DMS53 treated with DMSO at 0.1 percent for 48 hours (cell line): ENCODE data around the gene CSPG4.
"Not testable (repeated sequence)": the region's sequence is repeated elsewhere in the genome, so short reads cannot be mapped to it uniquely, and the experiment has no call there.

Experiments used
- DNase-seq: peaks from one replicate; lab custom pipeline; 2025; ENCODE audit not compliant: unreplicated experiment; lab: John Stamatoyannopoulos, UW

The CSPG4 gene

GRCh38 chr15:75725006-75725718 is 12.5 kb upstream of the CSPG4 start:
- no peak for DNase-seq

DNA sequence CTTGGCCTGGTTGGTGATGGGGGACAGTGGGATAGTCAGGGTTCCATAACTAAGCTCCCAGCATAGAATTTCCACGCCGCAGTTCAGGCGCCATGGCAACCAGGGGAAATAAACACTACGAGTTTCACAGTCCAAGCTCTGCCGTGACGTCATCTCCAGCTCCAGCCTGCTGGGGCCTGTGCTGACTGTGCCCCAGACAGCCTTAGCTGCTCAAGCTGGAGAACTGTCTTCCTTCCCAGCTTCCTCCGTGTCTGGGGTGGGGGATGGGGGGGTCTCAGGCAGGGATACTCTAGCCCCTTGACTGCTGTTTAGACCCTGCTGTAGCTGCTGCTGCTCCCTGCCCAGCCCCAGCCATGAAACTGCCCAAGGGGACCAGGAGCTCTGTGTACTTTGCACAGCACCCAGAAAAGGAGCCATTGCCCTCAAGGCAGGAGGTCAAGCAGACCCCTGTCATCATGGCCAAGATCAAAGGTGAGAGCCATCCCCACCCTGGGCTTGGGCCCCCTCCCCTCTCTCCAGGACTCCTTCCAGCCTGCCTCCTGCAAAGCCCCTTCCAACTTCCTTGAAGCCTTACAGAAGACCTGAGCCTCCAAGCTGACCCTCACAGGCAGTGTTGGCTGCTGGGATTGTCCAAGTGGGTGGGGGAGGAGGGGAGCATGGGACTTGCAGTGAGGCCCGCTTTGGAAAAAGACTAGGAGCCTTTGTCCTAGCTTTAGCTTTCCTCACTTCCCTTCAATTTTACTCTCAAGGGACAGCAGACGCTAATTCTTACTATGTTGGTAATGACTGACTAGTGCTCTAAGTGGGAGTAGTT is 11.4 kb upstream of the CSPG4 start:
- peak; percentile 66 for DNase-seq

- no peak for DNase-seq
Measured at GRCh38 chr15:75723171-75723846, 10.7 kb upstream of the CSPG4 start.

DNA sequence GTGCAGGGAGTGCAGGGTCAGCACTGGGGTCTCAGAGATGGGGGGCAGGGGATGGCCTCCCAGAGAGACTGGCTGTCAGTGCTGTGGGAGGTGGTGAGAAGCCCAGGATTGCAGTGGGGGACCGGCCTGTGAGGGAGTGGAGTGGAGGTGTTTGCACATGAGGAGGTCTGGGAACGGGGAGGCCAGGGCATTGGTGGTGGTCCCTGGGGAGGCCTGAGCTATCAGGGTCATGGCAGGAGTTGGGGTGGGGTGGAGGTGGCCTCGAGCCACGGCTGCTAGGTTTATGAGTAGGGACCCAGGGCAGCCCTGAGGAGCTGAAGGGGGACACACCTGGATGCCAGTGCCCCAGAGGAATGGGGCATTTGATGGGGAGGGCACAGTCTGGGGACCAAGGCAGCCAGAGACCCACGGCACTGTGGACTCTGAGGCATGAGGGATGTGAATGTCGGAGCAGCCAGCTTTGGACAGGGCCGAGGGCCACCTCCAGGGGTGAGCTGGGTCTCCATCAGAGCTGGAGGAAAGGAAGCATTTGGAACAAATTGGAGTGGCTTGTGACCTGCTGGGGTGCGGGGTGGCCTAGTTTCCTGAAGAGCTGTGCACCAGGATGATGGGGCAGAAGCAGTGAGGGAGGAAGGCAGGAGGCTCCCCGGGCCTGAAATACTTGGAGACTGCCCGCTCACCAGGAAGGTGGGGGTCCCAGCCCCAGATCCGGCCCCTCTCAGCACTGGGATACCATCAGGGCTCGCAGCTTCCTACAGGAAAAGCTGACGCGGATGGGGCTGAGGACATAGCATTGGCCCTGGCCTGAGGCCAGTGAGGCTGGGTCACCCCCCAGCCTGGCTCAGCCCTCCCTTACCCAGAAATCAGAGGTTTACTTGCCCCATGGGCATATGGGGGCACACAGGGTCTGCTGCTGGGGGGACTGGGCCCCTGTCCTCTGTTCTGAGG is 9.5 kb upstream of the CSPG4 start:
- DNase-seq, result no peak

DNA sequence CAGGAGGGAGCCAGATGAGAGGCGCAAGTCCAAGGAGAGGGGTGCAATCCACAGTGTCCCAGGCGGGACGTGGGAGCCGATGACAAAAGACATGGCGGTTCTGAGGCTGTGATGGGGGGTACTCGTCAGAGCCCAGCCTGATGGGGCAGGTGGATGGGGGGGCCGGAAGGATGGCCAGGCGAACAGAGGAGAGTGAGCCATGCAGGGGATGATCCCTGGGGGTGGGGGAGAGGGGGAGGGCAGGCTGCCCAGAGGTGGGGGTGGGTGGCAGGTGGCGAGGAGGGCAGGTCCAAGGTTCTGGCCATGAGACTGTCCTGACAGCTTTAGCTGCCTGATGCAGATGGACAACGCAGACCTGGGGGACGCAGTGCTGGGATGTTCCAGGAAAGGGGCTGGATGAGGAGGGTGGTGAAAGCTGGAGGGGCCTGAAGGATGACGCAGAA is 8.9 kb upstream of the CSPG4 start:
- no peak for DNase-seq

- peak; percentile 72 for DNase-seq
Measured at GRCh38 chr15:75720787-75721479, 8.3 kb upstream of the CSPG4 start.

GRCh38 chr15:75720297-75720696 is 7.6 kb upstream of the CSPG4 start:
- no peak for DNase-seq

DNA sequence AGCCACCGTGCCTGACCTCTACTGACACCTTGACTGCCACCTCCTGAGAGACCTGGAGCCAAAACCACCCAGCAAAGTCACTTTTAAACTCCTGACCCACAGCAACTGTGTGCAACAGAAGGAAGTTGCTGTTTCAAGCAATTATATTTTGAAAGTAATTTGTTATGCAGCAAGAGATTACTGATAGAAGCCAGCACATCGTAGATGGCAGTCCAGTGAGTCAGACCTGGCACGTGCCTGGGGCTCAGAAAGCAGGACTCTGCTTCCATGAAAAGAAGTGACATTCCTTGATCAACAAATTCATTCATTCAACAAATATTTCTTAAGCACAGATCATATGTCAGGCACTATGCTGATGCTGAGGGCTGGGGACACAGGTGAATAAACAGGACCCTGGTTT is 5.7 kb upstream of the CSPG4 start:
- DNase-seq, result no peak

GRCh38 chr15:75717001-75717400 is 4.4 kb upstream of the CSPG4 start:
- DNase-seq, result not testable (repeated sequence)

- DNase-seq, result not testable (repeated sequence)
Measured at GRCh38 chr15:75716249-75716950, 3.8 kb upstream of the CSPG4 start.

DNA sequence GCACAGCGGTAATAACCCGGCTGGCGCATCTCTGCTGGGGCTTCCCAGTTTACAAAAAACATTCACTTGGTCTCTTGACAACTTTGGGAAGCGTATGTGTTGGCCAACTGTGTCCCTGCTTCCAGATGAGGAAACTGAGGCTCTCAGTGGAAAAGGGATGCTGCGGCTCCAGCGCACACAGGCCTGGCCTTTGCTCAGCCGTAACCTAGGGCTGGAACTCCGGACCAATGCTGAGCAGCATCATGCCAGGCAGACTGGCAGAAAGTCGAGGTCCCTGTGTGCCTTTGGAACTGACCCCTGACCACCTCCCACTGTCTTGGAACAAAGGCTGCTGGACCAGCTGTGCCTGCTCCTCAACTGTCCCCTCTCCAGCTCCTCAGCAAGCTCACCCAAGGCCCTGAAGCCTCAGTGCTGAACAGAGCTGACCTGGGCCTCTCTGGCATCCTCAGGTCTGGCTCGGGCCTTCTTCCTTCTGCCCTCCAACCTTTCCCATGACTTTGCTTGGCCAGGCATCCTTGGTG is 2.7 kb upstream of the CSPG4 start:
- DNase-seq, result not testable (repeated sequence)

- DNase-seq, result no peak
Measured at GRCh38 chr15:75714195-75714594, 1.5 kb upstream of the CSPG4 start.

DNA sequence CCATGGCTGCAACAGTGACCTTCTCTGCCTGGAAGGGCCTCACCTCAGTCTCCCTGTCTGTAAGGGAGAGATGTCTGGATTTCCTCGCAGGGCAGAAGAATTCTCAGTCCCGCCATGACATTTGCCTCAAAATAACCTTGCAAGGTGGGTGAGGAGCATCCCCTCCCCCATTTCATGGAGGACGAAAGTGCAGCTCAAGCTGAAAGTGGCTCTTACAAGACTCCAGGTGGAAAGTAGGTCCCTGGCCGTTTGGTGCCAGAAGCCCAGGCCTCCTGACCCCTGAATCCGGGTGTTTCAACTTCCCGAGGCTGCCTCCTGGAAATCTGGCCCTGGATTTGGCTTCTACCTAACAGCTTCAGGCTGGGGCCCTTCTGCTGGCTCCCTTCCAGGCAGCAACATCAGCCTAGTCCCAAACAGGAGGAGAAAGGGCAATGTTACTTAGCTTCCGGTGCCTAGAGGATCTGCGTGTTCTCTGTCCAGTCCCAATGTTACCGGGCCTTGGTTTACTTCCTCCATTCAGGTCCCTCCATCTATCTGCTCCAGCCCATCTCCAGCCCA is 769 bp upstream of the CSPG4 start:
- no peak for DNase-seq

GRCh38 chr15:75711495-75711894 is 1.2 kb downstream of the CSPG4 start:
- DNase-seq, result not testable (repeated sequence)

DNA sequence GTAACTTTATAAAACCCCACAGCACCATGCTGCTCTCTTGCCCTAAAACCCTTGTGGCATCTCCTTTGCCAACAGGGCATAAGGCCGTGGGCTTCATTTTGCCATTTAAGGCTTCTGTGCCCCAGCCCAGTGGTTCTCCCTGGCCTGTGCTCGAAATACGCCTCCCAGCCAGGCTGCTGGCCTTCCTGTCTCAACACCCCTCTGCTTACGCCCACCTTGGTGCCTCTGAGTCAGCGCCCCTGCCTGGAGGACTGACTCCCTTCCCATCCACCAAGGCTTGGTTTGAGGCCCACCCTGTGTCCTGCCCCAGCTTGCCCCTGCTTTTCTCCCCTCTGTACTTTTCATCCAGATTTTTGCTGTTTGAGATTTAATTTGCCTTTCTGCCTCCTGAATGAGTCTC is 1.8 kb downstream of the CSPG4 start:
- DNase-seq, result not testable (repeated sequence)

GRCh38 chr15:75709458-75709857 is 3.2 kb downstream of the CSPG4 start:
- DNase-seq, result not testable (repeated sequence)

GRCh38 chr15:75706682-75706954 is 6.0 kb downstream of the CSPG4 start:
- DNase-seq, result no peak

GRCh38 chr15:75705854-75706681 is 6.6 kb downstream of the CSPG4 start:
- no peak for DNase-seq
